PC-9 (cell line): ENCODE measurements around the gene CEP131. TPM values are rescaled to one million over a fixed set of nuclear protein-coding genes. Genes with fewer than 3 reads are reported as not detected.

ENCODE experiments used
- BruUV-seq: library from RNA; stranded (reverse); fragments of 400-500 nt; replicated peaks from 2 replicates; lab custom pipeline; 2021; lab: Mats Ljungman, UMichigan
- CTCF ChIA-PET: fragments of 300-600 bp; sonication (Branson Sonifier 250); formaldehyde crosslinking; loops from one replicate; lab custom pipeline; 2022; ENCODE audit warnings: antibody characterized with exemption; lab: Charles Lee
- POLR2A ChIA-PET: fragments of 300-600 bp; sonication (Branson Sonifier 250); formaldehyde crosslinking; loops from one replicate; lab custom pipeline; 2022; ENCODE audit warnings: antibody characterized with exemption; ENCODE audit not compliant: unreplicated experiment; lab: Charles Lee
- DNase-seq, 2 experiments: peaks; one replicate each; pipeline versions ENCODE4 v3.0.0 to v3.0.0-alpha.2; 2015 to 2022; ENCODE audit warnings: mixed read lengths in 1 of 2
- H2AFZ ChIP-seq: fragments of 200-600 bp; sonication (generic); 2 replicates; pipeline ENCODE4 v1.8.1; 2017; ENCODE audit warnings: antibody characterized with exemption
- H3F3A ChIP-seq: fragments of 200-600 bp; sonication (generic); 2 replicates; pipeline ENCODE4 v1.8.1; 2017; ENCODE audit warnings: antibody characterized with exemption, mild to moderate bottlenecking, low read depth; ENCODE audit not compliant: insufficient read depth
- H3K27ac ChIP-seq: fragments of 200-600 bp; sonication (generic); 2 replicates; pipeline ENCODE4 v1.6.1; 2016; ENCODE audit warnings: mixed run types
- H3K27me3 ChIP-seq: fragments of 200-600 bp; sonication (generic); 2 replicates; pipeline ENCODE4 v1.6.1; 2016; ENCODE audit warnings: low read depth, mixed run types; ENCODE audit not compliant: insufficient read depth
- H3K36me3 ChIP-seq: fragments of 200-600 bp; sonication (generic); 2 replicates; pipeline ENCODE4 v1.6.1; 2016; ENCODE audit warnings: low read depth, mixed run types
- H3K4me1 ChIP-seq: fragments of 200-600 bp; sonication (generic); replicated peaks from 2 replicates; pipeline ENCODE4 v1.6.1; 2016; ENCODE audit warnings: mixed run types; ENCODE audit not compliant: insufficient read depth
- H3K4me2 ChIP-seq: fragments of 200-600 bp; sonication (generic); 2 replicates; pipeline ENCODE4 v1.6.1; 2017; ENCODE audit warnings: mixed run types
- H3K4me3 ChIP-seq: fragments of 200-600 bp; sonication (generic); 2 replicates; pipeline ENCODE4 v1.6.1; 2016; ENCODE audit warnings: mixed run types
- H3K79me2 ChIP-seq: fragments of 200-600 bp; sonication (generic); 2 replicates; pipeline ENCODE4 v1.6.1; 2017; ENCODE audit warnings: low read depth, mixed run types
- H3K9me2 ChIP-seq: fragments of 200-600 bp; sonication (generic); 2 replicates; pipeline ENCODE4 v1.8.1; 2017; ENCODE audit warnings: mild to moderate bottlenecking; ENCODE audit not compliant: insufficient read depth
- H3K9me3 ChIP-seq: fragments of 200-600 bp; sonication (generic); 2 replicates; pipeline ENCODE4 v1.8.1; 2016; ENCODE audit warnings: low read depth; ENCODE audit not compliant: insufficient read depth
- H4K20me1 ChIP-seq: fragments of 200-600 bp; sonication (generic); 2 replicates; pipeline ENCODE4 v1.8.1; 2017; ENCODE audit not compliant: insufficient read depth
- CTCF ChIP-seq: fragments of 200-600 bp; sonication (generic); conservative IDR thresholded peaks from 2 replicates; pipeline ENCODE4 v1.6.1; 2017; ENCODE audit warnings: mixed run types, antibody characterized with exemption, mild to moderate bottlenecking, moderate library complexity
- EZH2 ChIP-seq: fragments of 200-600 bp; sonication (generic); IDR thresholded peaks from 2 replicates; pipeline ENCODE4 v1.8.0; 2017; ENCODE audit warnings: antibody characterized with exemption, low read depth
- intact Hi-C: fragments of 100-400 bp; cut with micrococcal nuclease; formaldehyde crosslinking; loops from one replicate; pipeline ENCODE4 v1.10.0; 2022; ENCODE audit not compliant: unreplicated experiment
- total RNA-seq: library from RNA; stranded (reverse); gene quantifications from 2 replicates; pipeline ENCODE4 v1.2.3, GENCODE V29; 2021

The CEP131 gene
- total RNA-seq, 1 experiment from 2014 or later: 24.4 TPM

DNA sequence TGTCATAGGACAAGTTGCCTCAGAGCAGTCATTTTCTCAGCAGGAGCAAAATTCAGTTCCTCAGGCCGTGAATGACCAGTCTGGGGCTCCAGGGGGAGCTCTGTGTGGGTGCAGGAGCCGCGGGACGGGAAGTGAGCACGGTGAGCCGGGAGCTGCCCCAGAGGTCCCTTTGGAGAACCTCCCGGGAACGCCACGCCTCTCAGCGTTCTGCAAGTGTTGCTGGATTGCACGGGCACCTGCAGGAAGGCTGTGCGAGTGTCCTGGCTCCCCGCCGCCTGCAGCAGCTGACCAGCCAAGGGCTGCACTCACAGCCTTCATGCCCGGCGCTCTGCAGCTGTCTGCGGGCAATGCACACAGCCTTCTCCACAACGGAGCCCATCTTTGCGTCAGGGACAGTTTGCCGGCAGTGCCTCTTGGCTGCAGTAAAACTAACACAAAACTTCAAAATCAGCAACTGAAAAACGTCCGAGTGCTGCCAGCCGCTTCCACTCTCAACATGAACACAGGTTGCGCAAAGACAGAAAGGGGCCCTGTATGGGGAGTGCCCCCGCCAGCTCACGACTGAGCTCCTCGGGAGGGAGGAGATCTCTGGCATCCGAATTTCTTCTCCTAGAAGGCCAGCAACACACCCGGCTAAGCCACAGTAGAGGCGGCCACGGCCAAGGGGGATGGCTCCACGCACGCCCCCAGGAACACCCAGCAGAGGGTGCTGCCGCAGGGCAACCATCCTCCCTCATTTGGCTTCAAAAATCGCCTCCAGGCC lies 32.4 kb upstream of the CEP131 start:
- no peak overlapping the region for H3K4me3 ChIP-seq
- H3K4me1 ChIP-seq: no peaks in the 10 kb centered on the region
- no peaks in the 10 kb centered on the region for H3K36me3 ChIP-seq
- CTCF ChIA-PET: interaction anchor here (0.7 kb wide), 1 partner anchor 81 kb away, joined by 3 read pairs; no protein-coding TSS in a partner anchor
- no peak overlapping the region for H3K4me2 ChIP-seq
- H3K9me3 ChIP-seq: no peaks in the 10 kb centered on the region
- H3K27me3 ChIP-seq: no peaks in the 10 kb centered on the region
- peak in 1 of 2 experiments; percentile 39 for DNase-seq
- H4K20me1 ChIP-seq: no peaks in the 10 kb centered on the region; the same call in 1 of the 2 replicates
- H3K9me2 ChIP-seq: no peaks in the 10 kb centered on the region
- H3F3A ChIP-seq: no peaks in the 10 kb centered on the region; the same call in 1 of the 2 replicates
- POLR2A ChIA-PET: interaction anchor here (0.6 to 0.7 kb wide), 2 partner anchors 140 to 387 kb away, joined by 4 to 5 read pairs; partner anchors contain the start of gene BAHCC1
- no peaks in the 10 kb centered on the region for H3K79me2 ChIP-seq
- intact Hi-C loops: loop anchor here (5.0 kb wide), 1 partner anchor 142 kb away; the partner anchor contains the start of gene BAHCC1
- no peak overlapping the region for H2AFZ ChIP-seq
- H3K27ac ChIP-seq: no peak overlapping the region
- BruUV-seq: no TSS peak
- TF ChIP-seq EZH2 (no peak), CTCF (no peak)

GRCh38 chr17:81253358-81254131 lies 30.8 kb upstream of the CEP131 start:
- peak in 1 of 2 experiments; percentile 51 for DNase-seq
- Histone ChIP-seq H3K4me1 (no peaks in the 10 kb centered on the region), H3K9me2 (no peaks in the 10 kb centered on the region), H3K4me2 (no peak overlapping the region), H3K4me3 (no peak overlapping the region), H4K20me1 (no peaks in the 10 kb centered on the region; the same call in 1 of the 2 replicates), H3K79me2 (no peaks in the 10 kb centered on the region), H3K9me3 (no peaks in the 10 kb centered on the region), H3K27me3 (no peaks in the 10 kb centered on the region), H3K27ac (no peak overlapping the region), H3F3A (no peaks in the 10 kb centered on the region; the same call in 1 of the 2 replicates), H3K36me3 (no peaks in the 10 kb centered on the region), H2AFZ (no peak overlapping the region)
- peak; percentile 79 for TF ChIP-seq CTCF
- TF ChIP-seq EZH2: no peak
- no TSS peak for BruUV-seq
- ChIA-PET POLR2A (interaction anchor here (0.6 kb wide), 1 partner anchor 262 kb away, joined by 3 read pairs; no protein-coding TSS in a partner anchor), CTCF (interaction anchor here (0.6 kb wide), 1 partner anchor 176 kb away, joined by 5 read pairs; no protein-coding TSS in a partner anchor)
- intact Hi-C loops: loop anchor here (1.0 to 5.0 kb wide), 3 partner anchors 144 to 348 kb away; partner anchors contain the start of gene BAHCC1

- Histone ChIP-seq H4K20me1 (no peaks in the 10 kb centered on the region), H3K27me3 (no peaks in the 10 kb centered on the region), H3K9me3 (no peaks in the 10 kb centered on the region), H3K79me2 (no peaks in the 10 kb centered on the region), H3K4me1 (no peaks in the 10 kb centered on the region), H3K36me3 (no peaks in the 10 kb centered on the region), H3K27ac (no peak overlapping the region), H3K9me2 (no peaks in the 10 kb centered on the region), H2AFZ (no peak overlapping the region), H3F3A (no peaks in the 10 kb centered on the region; the same call in 1 of the 2 replicates), H3K4me3 (no peak overlapping the region), H3K4me2 (no peak overlapping the region)
- no peak for DNase-seq
- POLR2A ChIA-PET: interaction anchor here (0.6 to 0.7 kb wide), 2 partner anchors 259 to 262 kb away, joined by 3 to 6 read pairs; no protein-coding TSS in a partner anchor
- TF ChIP-seq EZH2: no peak
- no peak for TF ChIP-seq CTCF
- CTCF ChIA-PET: interaction anchor here (0.6 kb wide), 1 partner anchor 176 kb away, joined by 5 read pairs; no protein-coding TSS in a partner anchor
- intact Hi-C loops: loop anchor here (1.0 to 5.0 kb wide), 3 partner anchors 144 to 348 kb away; partner anchors contain the start of gene BAHCC1
- BruUV-seq: no TSS peak
These were observed 30.2 kb upstream of the CEP131 start for GRCh38 chr17:81252987-81253329.
